ENCODE measurements around the gene AADACL4.

The AADACL4 gene

GRCh38 chr1:12614402-12615158, 29.3 kb upstream of the AADACL4 start:
- DNase-seq = no peak

DNA sequence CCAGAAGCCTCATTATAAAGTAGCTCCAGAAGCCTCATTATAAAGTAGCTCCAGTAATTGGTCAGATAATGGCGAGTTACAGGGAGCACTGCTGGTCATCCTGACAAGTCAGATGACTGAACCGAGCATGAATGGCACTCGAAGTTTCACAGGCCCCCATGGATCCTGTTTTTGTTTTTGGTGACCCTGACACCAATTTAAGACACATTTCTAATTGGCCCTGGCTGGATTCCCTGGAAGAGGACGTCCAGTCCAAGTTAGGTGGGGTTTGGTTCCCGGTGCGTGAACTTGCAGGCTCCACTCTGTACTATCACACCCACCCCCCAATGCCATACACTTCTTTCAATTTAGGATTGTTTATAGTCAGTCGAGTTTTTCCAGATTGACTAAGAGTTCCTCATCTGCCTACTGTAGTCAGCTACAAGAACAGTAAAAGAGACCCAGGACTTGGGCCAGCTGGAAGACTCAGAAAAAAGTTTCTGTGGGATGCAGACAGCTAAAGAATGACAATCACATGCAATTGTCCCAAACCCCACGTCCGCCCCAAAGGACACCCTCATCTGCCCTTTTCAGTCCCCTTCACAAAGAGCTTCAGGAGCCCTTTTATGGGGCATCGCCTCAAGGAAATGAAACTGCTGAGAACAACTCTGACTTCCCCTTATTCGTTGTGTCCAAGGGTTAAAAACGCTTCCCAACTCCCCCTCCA, 28.6 kb upstream of the AADACL4 start:
- DNase-seq = no peak

- DNase-seq = peak; percentile 21
Measured at GRCh38 chr1:12615865-12616708, 27.8 kb upstream of the AADACL4 start.

DNA sequence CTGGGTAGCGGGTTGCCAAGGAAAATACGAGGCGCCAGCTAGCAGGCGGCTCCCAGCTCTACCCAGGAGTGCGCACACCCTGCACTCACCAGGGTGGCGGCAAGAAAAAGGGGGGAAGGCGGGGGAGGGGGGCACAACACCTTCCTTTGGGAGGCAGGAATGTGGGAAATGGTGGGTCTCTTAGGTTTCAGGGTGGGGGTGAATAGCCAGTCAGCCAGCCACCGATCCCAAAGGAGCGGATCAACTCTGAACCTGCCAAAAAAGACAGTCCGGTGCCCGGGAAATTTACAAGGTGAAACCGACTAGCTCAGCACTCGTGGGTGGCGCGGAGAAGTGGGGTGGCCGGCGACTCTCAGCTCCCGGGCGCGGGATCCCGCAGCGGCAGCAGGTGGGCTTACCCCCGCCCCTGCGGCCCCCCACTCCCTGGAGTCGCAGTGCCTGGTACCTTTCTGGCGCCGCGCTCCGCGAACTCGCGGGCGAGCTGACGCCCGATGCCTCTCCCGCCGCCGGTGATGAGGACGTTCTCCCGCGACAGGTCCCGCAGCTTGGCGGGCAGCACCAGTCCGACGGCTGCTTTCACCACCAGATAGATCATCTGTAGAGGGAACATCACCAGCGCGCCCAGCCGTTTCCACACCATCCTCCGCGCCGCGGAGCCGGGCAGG, 27.0 kb upstream of the AADACL4 start:
- DNase-seq = peak; percentile 29

- peak; percentile 41 for DNase-seq
Measured at GRCh38 chr1:12617511-12617900, 26.4 kb upstream of the AADACL4 start.

DNA sequence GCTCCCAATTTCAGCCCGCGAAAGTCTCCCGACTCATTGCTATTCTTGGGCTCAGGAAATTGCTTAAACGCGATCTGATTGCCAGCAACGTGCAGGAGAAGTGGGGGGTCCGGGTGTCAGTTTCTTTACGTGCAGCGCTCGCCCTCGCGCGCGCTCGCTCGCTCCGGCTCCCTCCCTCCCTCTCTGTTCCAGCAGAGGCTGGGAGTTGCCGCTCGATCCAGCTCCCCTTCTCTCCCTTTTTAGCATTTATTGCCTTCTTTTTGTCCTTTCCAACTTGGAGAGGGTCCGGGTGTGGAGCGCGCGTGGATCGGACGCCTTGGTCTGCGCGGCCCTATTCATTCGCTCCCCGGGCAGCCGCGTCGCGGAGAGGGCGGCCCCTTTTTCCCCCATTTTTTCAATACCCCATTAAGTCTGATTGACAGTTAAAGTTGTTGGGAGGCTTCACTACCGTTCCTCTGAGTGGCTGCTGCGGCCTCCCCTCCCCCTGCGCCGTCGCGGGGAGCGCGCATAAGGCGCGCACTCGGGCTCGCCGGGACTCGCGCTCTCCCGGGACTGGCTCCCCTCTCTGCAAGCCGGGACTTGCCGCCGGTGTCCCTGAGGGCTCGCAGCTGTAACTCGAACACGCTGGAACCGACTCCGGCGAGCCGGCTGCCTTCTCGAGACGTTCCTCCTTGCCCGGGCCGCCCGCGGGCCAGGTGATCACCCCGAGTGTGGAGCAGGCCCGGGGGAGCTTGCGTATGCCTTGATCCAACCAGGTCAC, 25.8 kb upstream of the AADACL4 start, which contains the start of gene DHRS3:
Gene DHRS3, minus strand, starts transcription at position 310 of the 760 bp plus-strand sequence. CDS start 862 bp downstream, outside the sequence.
- peak; percentile 74 for DNase-seq

DNA sequence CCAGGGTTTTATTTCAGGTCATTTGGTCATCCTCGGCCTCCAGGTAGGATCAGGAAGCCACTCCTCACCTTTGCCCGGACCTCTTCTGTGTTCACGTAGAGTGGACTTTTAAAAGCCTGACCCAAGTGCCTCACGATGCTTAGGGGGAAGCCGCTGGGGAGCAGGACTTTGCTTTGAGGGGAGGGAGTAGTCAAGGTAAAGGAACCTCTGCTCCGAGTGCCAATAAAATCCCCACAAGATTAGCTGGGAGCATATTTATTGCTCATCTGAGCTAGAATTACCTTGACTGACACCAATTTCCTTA, 25.3 kb upstream of the AADACL4 start:
- DNase-seq = no peak

- DNase-seq = peak; percentile 69
Measured at GRCh38 chr1:12618965-12619791, 24.7 kb upstream of the AADACL4 start.

- DNase-seq = peak; percentile 84
Measured at GRCh38 chr1:12619792-12620487, 23.9 kb upstream of the AADACL4 start.

GRCh38 chr1:12620488-12620865, 23.4 kb upstream of the AADACL4 start:
- DNase-seq = peak; percentile 74

DNA sequence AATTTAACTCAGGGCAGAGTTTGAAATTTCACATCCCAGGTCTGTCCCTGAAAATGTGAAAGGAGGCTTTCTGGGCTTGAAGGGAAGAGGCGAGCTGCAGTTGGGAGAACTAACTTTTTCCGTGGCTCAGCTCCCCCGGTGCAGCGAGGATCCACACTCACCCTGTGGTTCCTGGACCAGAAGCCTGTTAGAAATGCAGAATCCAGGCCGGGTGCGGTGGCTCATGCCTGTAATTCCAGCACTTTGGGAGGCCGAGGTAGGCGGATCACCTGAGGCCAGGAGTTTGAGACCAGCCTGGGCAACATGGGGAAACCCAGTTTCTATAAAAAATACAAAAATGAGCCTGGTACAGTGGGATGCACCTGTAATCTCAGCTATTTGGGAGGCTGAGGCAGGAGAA, 23.0 kb upstream of the AADACL4 start:
- no peak for DNase-seq

DNA sequence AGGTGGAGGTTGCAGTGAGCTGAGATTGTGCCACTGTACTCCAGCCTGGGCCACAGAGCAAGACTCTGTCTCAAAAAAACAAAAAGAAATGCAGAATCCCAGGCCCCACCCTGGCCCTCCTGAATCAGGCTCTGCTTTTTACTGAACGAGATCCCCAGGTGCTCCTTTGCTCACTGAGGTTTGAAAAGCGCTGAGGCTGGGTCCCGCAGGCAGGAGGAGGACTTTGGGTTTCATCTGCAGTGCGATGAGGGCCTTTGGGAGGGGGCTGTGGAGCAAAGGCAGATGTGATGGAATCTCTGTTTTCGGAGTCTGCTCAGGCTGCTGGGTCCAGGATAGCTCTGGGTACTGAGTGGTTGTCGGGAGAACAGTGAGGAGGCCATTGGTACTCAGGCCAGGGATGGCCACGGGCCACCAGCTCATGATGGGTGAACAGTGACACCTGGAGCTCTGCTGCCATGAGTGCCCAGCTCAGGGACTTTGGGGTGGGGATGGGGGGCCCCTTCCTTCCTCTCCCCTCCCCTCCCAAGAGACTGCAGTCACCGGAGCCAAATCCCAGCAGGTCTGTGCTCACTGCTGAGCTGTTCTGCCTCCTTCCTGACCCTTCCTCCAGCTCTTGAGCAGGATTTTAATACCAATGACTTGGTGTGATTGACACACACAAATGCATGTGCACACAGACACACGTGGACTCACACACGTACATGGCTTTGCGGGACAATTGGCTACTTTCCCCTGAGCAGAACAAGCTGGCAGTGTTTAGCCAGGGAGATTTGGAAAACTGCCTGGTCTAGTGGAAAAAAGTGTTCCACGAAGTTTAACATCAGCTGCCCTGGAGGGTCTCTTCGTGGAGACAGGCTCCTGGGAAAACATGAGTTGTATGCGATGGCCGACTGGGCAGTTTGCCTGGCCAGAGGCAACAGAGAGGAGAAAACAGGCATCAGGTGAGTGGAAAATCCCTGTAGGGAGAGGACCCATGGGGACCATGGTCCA, 22.2 kb upstream of the AADACL4 start:
- no peak for DNase-seq

DNA sequence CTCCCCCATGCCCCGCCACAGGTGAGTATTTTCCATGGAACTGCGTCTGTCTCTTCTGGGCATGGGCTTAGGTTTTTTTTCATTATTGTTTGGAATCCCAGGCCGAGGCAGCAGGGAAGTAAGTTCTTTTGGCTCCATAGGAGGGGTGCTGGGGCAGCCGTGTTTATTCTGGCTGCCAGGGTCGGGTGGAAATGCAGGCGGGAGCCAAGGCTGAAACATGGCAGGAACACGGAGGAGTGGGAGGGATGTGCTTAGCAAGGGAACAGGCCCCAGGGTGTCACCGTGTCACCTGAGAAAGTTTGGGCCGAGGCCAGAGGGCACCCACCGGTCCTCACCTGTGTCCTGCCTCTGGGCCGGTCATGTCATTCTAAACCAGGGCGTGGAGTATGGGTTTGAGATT, 21.4 kb upstream of the AADACL4 start:
- no peak for DNase-seq

DNA sequence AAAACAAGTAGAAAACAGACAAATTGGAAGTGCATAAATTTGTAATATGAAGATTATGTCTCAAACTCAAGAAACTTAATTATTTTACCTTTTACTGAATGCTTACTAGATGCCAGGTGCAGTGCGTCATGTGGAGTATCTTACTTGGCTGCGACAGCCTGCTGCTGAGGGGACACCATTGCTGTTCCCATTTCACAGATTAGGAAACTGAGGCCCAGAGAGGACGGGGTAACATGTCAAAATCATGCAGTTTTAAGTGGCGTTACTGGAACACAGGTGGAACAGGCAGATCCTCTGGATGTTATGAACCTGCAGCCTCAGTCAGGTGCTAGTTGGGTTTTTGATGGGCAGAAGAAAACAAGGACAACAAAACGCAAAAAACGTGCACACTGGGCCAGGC, 18.6 kb upstream of the AADACL4 start:
- no peak for DNase-seq

DNA sequence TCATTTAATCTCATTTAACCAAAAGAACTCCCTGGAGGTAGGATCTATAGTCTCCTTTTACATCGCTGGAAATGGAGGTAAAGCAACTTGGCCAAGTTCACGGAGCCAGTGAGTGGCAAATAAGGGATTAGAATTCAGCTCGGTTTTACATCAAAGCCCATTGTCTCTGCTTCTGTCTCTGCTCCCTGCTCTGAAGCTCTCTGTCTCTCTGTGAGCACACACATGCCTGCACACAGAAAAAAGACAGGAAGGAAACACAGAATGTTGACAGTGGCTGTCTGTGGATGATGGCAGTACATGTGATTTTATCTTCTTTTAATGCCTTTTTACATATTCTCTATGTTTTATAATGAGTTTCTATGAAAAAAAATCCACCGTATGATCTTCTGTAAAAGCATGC, 17.0 kb upstream of the AADACL4 start:
- DNase-seq = no peak

DNA sequence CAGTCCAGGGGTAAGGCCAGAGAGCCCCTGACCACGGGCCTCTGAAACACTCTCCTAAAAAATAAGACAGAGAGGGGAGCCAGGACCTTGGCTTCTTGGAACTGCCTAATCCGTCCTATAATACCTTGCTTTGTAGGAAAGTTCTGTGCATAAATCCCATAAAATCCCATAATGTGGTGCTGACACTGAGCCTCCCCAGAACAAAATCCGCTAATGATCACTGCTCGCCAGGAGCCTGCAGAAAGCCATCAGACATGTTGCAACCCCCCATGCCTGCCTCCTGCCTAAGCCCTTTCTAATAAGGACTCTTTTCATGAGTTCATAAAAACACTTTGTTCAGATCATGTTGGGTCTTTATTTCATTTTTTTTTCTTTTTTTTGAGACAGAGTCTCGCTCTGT, 16.6 kb upstream of the AADACL4 start:
- no peak for DNase-seq

DNA sequence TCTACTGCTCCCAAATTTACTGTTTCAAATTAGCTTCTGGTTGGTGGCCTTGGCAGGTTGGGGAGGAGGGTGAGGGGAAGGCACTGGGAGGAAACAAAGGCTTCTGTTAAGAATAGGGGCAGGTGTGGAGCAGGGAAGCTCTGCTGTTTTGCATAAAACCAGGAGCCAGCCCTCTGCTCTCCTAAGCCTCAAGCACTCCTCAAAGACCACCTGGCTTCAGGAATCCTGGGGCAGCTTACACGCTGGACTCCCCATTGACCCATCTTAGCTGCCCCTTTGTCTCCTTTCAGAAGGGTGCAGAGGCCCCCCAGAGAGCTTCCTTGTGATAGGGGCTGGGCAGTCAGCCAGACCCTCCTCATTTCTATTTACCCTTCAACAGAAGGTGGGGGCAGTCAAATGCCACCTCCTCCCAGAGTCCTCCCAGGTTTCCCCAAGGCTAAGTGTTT, 14.4 kb upstream of the AADACL4 start:
- no peak for DNase-seq

DNA sequence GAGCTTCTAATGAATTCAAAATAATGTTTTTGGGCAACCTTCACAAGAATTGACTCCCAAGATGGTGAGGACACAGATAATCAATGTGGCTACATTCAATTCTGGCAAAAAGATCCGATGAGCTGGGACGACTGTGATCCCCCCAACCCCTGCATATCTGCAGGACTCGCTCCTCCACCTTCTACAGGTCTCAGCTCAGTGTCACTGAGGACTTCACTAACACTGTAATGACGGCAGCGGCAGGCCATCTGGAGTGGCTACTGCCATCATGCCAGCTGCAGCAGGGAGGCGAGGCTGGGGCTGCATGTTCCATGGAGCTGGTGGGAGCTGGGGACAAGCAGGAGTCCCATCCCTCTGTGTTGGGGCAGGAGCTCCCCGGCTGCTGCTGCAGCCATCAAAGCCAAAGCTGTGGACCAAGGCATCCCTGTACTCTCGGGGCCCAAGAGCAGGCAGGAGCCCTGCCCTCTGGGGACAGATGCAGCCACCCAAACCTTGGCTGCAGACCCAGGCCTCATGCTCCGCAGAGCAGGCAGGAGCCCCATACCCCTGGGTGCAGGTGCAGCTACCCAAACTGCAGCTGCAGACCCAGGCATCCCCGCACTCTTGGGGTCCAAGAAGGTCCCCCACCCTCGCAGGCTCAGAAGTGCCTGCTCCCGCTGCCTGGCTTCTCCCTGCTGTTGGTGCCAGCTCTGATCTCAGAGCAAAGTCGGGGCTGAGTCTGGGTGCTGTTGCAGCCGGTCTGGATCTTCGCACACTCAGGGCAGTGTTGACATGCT, 13.7 kb upstream of the AADACL4 start:
- no peak for DNase-seq
